ENCODE results near the gene MFGE8.

The MFGE8 gene

DNA sequence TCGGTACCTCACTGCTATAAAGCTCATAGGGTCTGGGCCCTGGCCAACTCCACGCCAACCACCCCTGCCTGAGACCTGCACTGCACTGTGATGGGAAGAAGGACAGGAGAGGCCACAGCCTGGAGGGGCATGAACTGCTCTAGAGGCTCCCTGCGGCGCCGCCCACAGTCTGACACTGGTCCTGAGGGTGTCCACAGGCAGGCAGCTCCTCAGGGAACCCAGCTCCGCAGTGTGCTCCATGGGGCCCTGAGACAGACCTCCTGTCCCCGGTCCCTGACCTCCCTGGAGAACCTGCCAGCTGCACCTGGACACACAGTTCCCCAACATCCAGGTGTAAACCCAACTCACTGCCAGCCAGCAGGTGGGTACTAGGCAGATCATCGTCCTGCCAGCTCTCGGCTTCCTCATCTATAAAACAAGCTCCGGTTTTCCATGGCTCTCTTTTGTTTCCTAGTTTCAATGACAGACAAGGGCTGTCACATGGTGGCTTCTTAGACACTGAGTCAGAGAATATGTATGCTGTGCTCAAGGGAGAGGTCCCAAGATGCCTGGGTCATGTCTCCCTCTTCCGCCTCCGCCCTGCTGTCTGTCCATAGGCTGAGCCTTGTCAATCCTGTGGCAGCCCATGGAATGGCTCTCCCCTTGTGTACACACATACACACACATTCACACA, 12.7 kb downstream of the MFGE8 start:
- DNase-seq (ENCODE audit: low spot score), result no peak

DNA sequence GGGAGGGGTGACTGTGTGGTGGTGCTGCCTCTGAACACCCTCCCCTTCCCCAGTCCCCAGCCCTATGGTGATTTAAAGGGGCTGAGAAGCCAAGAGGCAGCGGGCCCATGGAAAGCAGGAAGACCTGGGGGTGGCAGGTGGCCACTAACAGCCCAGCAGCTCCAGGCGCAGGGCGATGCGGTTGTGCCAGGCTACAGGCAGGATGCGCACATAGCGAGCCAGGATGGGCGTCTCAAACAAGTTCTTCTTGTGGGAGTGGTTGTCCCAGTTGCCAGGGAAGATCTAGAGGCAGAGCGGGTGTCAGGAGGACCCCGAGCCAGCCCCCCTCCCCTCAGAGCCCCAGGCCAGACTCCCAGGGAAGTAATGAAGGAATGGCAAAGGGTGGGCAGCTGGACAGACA, 13.9 kb downstream of the MFGE8 start:
- DNase-seq (ENCODE audit: low spot score), result no peak

DNA sequence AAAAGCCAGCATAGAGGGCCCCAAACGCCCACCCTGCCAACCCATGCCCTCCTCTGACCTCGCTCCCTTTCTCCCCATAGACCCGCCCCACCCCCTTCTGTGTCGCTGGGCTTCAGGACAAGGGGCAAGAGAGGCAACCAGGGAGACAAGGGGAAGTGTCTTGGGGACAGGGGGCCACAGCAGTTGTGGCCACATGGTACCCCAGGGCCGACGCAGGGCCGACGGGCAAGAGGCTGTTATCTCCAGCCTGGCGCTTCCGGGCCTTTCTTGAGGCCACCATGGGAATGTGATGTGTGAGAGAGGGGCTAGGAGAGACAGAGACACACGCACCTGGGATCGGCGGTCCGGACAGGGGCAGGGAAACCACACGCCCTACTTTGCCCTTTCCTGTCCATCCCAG, 14.4 kb downstream of the MFGE8 start:
- no peak for DNase-seq (ENCODE audit: low spot score)

DNA sequence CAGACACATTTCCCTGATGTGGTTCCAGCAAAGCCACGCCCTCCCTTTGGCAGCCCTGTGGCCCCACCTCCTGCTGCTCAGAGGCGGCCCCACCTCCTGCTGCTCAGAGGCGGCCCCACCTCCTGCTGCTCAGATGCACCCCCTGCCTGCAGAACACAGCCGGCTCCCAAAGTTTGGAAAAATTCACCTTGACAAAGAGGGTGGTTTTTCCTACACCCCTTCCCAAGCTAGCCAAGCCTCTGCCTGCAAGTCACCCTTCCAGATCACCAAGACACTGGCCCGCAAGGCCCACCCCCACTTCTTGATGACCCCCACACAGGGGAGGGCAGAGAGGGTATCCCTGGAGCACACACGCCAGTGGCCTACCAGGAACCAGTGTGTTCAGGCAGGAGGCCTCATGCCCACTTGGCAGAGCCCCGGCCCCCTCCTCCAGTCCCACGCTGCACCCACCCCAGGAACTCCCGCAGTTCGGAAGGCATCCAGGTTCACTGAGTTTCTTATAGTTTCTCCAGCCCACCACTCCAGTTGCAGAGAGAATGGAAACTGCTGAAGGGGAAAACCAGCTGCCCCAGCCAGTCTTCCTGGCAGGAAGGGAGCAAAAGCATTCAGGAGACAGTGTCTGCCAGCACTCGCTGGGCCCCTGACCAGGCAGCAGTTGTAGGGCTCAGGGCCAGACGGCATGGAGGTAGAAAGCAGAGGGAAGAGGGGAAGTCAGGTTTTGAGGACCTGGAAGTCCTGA, 15.6 kb downstream of the MFGE8 start:
- peak; percentile 51 for DNase-seq (ENCODE audit: low spot score)

DNA sequence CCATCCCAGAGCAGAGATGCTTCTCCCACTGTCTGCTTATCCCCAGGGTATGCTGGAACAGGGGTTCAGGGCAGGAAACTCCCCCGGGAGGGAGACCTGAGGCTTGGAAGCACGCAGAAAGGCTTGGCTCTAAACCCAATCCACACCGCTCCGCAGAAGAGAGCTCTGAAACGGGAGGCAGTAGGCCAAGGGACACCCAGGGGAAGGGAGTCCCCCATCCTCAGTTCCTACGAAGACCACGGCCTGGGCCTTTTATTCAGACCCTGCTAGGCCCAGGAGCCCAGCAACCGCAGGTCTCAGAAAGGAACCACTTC, 16.1 kb downstream of the MFGE8 start:
- DNase-seq (ENCODE audit: low spot score), result no peak

DNA sequence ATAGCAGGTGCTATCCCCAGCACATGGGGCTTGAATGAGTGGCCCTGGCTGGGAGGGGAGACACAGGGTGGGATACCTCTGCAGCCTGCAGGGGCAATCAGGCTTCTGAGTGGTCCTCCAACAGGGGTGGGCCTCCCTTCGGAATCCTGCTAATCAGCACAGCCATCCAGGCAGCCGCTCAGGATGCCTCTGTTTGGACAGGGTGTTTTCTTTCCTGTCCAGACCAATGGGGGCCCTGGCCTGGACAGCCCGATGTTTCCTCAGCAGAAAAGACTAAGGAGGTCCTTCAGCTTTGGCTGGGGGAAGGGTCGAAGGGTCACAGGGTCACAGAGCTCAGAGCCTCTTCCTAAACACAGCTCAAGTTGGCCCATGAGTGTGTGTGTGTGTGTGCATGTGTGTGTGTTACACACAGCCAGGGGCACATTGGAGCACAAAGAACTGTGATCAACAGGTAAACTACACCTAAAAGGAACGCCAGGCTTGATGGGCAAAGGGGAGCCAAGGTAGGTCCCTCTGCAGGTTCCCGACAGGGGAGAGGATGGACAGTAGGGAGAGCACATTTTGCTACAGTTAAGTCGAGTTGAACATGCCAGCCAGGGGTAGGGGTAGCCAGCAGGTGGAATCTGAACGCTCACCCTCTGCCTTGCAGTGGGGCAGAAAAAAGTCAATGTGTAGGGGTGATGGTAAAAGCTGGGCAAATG, 16.7 kb downstream of the MFGE8 start:
- DNase-seq (ENCODE audit: low spot score), result no peak

DNA sequence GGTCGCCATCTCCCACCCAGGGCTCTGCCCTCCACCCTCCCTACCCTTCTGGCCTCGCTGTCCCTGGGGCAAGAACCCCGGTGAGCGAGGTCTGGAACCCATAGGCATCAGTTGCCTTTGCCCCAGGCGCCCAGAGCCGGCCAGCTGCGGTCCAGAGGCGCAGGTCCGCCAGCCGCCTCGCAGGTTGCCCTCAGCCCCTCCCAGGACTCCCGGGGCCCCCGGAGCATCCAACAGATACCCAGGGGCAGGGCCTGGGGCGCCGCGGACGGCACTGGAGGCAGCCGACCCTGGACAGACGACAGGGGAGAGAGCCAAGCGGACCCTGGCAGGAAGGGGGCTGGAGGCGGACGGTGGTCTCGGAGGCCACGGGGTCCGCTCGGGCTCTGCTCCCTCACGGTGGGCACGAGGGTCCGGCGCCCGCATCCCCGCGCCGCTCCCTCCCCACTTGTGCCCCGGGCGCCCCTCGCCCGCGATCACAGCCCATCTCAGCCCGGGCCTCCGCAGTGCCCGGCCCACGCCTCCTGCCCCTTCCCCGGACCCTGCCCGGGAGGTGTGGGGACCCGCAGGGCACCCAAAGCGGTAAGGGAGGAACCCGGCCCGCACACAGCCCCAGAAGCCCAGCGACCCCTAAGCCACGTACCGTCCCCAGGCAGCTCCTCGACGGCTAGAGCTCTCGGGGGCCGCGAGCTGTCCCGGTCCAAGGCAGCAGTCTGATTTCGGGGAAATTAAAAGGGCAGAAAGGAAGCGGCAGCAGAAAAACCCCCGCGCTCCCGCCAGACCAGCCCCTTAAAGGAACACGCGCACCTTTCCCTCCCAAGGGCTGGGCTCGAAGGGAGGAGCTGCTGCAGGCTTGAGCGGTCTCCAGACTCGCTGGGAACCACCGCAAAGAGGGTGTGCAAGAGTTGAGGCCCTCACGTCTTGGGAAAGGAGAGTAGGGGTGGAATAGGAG, 18.1 kb downstream of the MFGE8 start, which contains the start of gene HAPLN3:
TSS of gene HAPLN3 (minus strand) at position 726 of the 949 bp plus-strand sequence. CDS start 8,246 bp downstream, outside the sequence.
- DNase-seq (ENCODE audit: low spot score), result peak; percentile 49

DNA sequence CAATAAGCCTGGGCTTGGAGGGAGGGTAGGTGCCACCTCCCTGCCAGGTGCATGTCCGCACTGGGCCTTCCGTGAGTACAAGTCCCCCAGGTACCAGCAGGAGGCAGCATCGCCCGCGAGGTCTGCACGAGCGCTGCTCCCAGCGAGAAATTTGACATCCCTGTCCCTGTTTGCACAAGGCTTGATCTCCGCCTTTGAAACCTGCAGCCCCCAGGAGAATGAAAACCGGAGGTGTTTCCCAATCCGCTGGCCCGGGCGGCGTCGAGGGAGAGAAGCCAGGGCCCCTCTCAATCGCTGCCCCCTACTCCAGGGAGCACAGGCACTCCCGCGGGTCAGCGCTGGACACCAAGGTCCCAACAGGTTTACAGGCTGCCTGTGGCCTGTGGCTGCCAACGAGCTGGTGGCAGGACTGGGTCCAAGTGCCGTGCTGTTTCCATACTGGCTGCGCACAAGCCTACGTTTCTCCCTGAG, 18.8 kb downstream of the MFGE8 start:
- peak; percentile 78 for DNase-seq (ENCODE audit: low spot score)

DNA sequence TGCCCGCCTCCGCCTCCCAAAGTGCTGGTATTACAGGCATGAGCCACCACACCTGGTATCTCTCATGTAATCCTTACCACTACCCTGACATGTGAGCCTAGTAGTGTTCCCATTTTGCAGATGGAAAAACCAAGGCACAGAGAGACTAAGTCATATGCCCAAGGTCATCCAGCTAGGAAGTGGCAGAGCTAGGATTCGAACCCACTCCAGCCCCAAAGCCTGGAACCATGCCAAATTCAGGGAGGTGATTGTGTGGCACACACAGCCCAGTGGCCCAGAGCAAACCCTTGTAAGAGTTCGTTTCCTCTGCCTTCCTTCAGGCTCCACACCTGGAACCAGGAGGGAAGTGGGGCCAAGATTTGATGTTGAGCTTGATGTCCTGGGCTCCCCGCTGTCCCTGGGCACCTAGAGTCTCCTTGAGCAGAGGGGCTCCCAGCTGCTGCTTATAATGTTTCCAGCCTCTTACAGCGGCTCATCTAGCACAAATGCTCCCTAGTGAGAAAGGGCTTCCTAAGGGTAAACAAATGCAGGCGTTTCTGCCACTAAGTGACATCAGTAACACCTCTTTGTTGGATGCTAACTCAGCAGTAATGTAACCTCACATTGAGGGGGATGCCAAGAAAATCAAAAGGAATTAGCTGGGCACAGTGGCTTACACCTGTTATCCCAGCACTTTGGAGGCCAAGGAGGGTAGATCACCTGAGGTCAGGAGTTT, 21.5 kb downstream of the MFGE8 start:
- no peak for DNase-seq (ENCODE audit: low spot score)

DNA sequence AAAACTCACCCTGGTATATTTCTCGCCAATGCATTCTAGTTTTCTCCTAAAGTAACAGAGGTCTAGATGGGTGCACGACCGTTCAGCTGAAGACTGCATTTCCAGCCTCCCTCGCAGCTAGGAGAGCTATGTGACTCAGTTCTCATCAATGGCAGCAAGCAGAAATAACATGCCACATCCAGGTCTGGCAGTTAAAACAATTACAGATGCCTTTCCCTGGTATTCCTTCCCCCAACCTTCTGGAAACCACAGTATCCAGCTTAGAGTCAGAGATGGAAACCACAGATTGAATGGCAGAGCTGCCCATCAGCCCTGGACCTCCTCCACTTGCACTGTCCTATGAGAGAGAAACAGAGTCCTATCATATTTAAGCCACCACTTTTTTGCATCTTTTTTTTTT, 22.7 kb downstream of the MFGE8 start:
- no peak for DNase-seq (ENCODE audit: low spot score)

DNA sequence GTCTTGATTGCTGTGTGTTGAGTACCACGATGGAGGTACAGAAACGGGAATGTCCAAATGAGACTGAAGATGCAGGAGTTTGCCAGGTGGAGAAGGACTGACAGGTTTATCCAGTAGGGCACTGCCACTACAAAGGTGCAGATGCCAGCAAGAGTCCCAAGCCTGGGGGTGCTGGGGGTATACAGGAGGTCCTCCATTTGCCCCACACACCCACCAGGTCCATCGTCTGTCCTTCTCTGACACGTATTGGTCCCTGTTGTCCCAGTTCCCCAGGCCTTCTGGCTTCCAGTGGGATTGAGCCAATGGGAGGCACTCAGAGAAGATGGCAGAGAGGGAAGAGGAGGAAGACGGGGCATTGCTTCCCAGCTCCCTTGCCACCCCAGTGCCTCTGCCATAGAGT, 24.5 kb downstream of the MFGE8 start:
- no peak for DNase-seq (ENCODE audit: low spot score)

DNA sequence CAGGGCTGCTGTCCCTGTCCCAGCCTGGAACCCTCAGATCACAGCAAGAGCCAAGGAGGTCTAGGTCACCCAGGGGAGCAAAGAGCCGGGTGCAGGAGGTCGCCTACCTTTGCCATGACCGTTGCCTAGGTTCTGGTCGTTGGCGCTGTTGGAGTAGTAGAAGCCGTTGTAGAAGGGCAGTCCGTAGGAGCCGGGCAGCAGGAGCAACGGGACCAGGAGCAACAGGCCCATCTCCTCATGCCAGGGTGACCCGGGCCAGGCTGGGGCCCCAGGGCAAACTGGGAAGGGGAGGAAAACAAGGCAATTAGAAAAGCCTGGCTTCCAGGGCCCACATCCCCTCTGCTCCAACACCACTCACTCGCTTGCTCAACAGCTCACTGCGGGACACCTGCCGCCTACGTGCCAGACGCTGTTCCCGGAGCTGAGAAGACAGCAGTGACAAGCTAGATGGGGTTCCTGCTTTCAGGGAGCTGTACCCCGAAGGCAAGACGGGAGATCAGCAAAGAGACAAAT, 26.1 kb downstream of the MFGE8 start:
- DNase-seq (ENCODE audit: low spot score), result no peak

DNA sequence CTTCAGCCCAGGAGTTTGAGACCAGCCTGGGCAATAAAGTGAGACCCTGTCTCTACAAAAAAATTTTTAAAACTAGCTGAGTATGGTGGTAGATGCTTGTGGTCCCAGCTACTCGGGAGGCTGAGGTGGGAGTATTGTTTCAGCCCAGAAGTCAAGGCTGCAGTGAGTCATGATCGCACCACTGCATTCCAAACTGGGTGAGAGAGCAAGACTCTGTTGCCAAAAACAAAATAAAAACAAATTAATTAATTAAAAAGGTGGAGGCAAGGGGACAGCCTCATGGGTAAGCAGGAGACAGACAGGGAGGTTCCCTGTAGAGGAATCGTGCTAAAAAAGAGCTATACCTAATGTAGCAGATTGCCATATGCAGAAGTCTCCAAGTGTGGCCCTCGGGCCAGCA, 30.4 kb downstream of the MFGE8 start:
- no peak for DNase-seq (ENCODE audit: low spot score)

DNA sequence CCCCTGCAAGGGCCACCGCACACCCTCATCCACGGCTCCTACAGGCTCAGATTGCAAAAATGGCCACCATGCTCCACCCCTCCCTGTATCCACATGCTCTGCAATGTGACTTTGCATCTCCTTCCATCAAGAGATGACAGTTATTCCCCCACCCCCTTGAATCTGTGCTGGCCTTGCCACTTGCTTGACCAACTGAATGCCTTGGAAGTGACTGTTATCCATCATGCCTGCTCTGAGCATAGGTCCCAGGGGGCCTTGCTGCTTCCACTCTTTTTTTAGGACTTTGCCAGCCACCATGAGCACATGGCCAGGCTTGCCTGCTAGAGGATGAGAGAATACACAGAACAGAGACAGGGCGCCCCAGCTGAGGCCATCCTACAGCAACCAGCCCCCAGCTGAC, 31.4 kb downstream of the MFGE8 start:
- DNase-seq (ENCODE audit: low spot score), result no peak

DNA sequence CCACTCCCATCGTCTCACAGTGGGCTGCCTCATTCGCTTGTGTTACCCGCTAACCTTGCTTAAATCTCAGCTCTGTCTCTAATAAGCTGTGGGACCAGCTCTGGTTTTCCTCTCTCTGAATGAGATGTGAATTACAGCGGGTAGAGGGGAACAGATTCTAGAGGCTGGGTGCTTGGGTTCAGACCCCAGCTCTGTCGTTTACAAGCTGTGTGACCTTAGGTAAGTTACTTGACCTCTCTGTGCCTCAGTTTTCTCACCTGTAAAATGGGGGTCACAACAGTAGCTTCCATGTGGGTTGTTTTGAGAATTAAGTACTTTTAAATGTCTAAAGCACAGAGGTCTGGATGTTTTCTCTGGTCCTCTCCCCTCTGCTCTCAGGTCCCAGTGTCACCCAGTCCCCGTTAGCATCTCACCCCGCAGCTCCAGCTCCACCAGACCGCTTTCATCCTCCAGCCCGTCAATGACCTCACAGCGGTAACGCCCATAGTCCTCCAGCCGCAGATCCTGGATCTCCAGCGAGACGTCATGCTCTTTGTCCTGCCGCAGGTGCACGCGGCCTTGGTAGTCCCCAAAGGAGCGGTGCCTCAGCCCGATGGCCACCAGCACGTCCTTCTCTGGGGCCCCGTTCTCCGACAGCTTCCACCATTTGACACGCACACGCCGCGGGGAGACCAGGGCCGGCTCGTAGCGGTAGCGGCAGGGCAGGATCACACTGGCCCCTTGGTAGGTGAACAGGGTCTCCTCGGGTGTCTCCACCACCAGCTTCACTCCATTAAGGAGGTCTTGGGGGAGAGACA, 32.0 kb downstream of the MFGE8 start:
- DNase-seq (ENCODE audit: low spot score), result no peak

DNA sequence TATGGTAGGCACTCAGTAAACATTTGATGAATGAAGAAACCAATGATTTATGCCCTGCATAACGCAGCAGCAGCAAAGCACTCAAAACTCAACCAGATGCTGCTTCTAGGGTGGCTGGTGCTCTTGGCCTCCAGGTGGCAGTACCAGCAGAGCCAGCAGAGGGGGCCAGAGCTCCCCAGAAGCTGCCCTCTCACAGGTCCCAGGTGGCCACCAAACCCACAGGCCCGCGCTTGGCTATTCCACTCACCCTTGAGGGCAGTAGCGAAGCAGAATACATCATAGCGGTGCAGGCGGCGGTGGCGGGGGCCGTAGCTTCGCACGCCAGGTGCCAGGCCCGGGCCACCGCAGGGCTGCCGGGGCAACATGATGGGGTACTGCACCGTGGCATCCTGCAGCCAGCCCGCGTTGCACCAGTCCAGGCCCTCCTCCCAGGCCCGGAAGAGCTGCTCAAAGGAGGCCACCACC, 34.4 kb downstream of the MFGE8 start:
- peak; percentile 65 for DNase-seq (ENCODE audit: low spot score)

DNA sequence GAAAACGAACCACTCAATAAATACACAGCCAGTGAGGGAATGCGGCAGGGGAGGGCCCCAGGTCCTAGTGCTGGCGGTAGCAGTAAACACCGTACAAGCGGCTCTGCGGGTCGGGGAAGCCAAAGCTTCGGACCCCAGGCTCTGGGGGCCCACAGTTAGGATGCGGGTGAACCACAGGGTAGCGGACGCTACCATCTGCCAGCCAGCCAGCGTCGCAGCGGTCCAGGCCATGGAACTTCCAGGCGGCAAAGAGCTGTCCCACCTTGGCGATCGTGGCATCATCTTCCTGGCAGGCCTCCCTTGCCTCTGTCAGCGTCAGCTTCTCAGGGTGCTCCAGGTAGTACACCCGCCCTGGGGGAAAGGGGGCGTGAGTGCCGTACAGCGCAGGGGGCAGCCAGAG, 35.3 kb downstream of the MFGE8 start:
- no peak for DNase-seq (ENCODE audit: low spot score)

DNA sequence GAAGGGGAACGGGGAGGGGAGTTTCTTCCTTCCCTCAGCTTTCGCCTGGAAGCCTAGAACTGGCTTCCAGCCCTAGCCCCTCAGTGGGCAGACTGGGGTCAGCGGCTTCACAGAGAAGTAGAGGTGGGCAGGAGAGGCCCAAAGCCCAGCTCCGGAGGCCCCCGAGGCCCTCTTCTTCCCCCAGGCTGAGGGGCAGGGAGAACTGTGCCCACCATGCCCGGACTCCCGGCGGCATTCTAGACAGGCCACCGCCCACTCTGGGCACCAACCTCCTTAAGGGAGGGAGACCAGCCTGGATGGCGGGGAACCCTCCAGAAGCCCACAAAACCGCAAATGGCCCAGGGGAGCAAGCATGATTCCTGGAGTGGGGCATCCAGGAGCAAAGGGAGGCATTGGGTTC, 35.8 kb downstream of the MFGE8 start:
- no peak for DNase-seq (ENCODE audit: low spot score)

DNA sequence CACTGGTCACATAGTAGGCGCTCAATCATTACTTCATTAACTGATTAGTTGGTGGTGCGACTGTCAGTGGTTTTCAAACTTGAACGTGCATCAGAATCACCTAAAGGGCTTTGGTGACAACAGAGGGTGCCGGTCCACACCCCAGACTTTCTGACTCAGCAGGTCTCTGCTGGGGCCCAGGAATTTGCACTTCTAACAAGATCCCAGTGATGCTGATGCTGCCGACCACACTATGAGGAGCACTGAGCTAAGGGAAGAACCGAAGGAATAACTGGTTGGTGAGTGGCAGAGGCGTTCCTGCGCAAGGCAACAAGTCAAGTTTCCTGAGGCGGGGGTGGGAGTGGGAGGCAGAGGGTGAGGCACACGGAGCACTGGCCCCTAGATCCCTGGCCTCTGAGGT, 36.6 kb downstream of the MFGE8 start:
- no peak for DNase-seq (ENCODE audit: low spot score)

DNA sequence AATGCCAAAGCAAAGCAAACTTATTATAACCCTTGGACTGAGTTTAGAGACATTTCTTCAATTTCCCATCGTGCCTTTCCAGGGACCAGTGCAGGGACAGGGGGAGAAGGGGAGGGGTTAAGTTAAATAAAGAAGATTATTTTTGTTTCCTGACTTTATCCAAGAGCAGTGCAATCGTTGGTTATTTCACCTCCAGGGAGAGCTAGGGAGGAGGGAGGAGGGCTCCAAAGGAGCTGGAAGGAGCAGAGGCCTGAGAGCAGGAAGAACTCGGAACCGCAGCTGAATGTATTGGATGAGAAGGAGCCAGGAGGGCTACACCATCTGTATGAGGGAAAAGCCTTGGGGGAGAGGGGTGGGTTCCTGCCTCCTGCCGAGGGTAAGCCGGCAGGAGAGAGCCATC, 38.5 kb downstream of the MFGE8 start:
- DNase-seq (ENCODE audit: low spot score), result no peak
